TTC549 (cell line): Measurements from ENCODE around the gene SULF2.

ENCODE experiments used
- FAIRE-seq: peaks from 2 replicates; lab custom pipeline; 2012; peaks lifted over from hg19 to GRCh38; lab: Jason Lieb, UNC

SULF2 gene

GRCh38 chr20:47667531-47668312 lies 117.6 kb downstream of the SULF2 start:
- FAIRE-seq = no peak

- no peak for FAIRE-seq
These were observed 118.2 kb downstream of the SULF2 start for GRCh38 chr20:47667086-47667485.

GRCh38 chr20:47666304-47666703 lies 119.0 kb downstream of the SULF2 start:
- FAIRE-seq = no peak

GRCh38 chr20:47665221-47665991 lies 119.9 kb downstream of the SULF2 start:
- FAIRE-seq = no peak

- FAIRE-seq = no peak
These were observed 120.5 kb downstream of the SULF2 start for GRCh38 chr20:47664744-47665143.

GRCh38 chr20:47664068-47664437 lies 121.2 kb downstream of the SULF2 start:
- FAIRE-seq = no peak

- FAIRE-seq = no peak
These were observed 121.8 kb downstream of the SULF2 start for GRCh38 chr20:47663354-47664067.

GRCh38 chr20:47662483-47663353 lies 122.6 kb downstream of the SULF2 start:
- FAIRE-seq = no peak

GRCh38 chr20:47661714-47662113 lies 123.6 kb downstream of the SULF2 start:
- no peak for FAIRE-seq

- FAIRE-seq = no peak
These were observed 124.1 kb downstream of the SULF2 start for GRCh38 chr20:47660983-47661700.

- FAIRE-seq = no peak
These were observed 124.7 kb downstream of the SULF2 start for GRCh38 chr20:47660602-47660905.

GRCh38 chr20:47659904-47660601 lies 125.2 kb downstream of the SULF2 start:
- FAIRE-seq = no peak

GRCh38 chr20:47656318-47656717 lies 129.0 kb downstream of the SULF2 start:
- FAIRE-seq = no peak

GRCh38 chr20:47655635-47656034 lies 129.6 kb downstream of the SULF2 start:
- no peak for FAIRE-seq

GRCh38 chr20:47654370-47654769 lies 130.9 kb downstream of the SULF2 start:
- FAIRE-seq = no peak

GRCh38 chr20:47653869-47654268 lies 131.4 kb downstream of the SULF2 start:
- no peak for FAIRE-seq

GRCh38 chr20:47652794-47653193 lies 132.5 kb downstream of the SULF2 start:
- FAIRE-seq = no peak

GRCh38 chr20:47652301-47652700 lies 133.0 kb downstream of the SULF2 start:
- no peak for FAIRE-seq

- no peak for FAIRE-seq
These were observed 136.3 kb downstream of the SULF2 start for GRCh38 chr20:47648943-47649342.

GRCh38 chr20:47647994-47648393 lies 137.3 kb downstream of the SULF2 start:
- no peak for FAIRE-seq

GRCh38 chr20:47645632-47646031 lies 139.6 kb downstream of the SULF2 start:
- no peak for FAIRE-seq
